NCI-H128 (cell line): ENCODE results near the gene TMPRSS6.

Experiments
- DNase-seq: peaks from one replicate; lab custom pipeline; 2025; ENCODE audit not compliant: unreplicated experiment; lab: John Stamatoyannopoulos, UW

TMPRSS6 gene

GRCh38 chr22:37052386-37053309 is 56.9 kb downstream of the TMPRSS6 start:
- DNase-seq, result no peak

GRCh38 chr22:37051391-37052385 is 57.8 kb downstream of the TMPRSS6 start, which contains the start of gene KCTD17:
Gene KCTD17 (plus strand): TSS chr22:37051742. CDS start chr22:37051761, 19 bp downstream.
- no peak for DNase-seq

DNA sequence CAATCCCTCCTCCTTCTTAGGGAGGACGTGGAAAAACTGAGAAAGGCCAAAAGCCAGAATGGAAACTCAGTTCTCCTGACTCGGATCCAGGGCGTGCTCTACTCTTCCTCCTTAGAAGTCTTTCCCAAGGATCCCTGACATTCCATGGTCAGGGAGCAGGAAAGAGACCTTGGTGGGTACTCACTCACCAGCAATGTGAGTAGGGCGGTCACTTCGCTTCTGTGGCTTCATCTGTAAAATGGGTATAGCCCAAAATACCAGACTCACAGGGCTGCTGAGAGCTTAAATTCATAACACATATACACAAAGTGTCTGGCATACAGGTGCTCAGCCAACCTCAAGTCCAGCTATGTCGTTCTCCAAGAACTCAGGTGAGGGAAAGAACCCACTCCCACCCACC is 58.6 kb downstream of the TMPRSS6 start:
- no peak for DNase-seq

DNA sequence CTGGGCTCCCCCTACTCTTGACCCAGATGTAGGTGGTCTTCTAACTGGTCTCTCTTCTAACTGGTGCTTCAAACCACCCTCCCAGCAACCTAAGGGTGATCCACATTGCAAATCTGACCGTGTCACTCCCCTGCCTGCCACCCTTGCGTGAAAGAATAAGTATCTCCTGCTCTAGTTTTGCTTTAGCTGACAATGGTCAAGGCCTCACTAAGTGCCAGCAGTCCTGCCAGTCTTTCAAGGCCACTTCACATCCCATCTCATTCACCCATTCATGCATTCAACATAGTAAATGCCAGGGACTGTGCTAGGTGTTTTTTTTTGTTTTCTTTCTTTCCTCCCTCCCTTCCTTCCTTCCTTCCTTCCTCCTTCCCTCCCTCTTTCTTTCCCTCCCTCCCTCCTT is 60.3 kb downstream of the TMPRSS6 start:
- DNase-seq, result no peak

GRCh38 chr22:37048133-37048532 is 61.4 kb downstream of the TMPRSS6 start:
- no peak for DNase-seq

DNA sequence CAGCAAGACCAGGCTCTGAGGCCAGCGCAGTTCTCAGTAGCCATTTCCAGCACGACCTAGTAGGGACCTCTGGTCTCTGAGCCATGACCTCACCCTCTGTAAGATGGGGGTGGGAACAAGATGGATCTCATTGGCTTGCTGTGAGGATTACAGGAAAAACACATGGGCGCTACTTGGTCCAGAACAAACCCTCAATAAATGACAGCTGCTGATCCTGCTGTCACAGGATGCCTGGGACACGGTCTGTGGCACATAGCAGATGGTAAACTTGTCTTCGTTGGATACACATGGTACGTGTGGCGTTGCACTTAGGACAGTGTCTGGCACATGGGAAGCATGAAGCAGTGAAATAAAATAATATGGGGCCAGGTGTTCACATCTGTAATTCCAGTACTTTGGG is 62.5 kb downstream of the TMPRSS6 start:
- DNase-seq, result no peak

DNA sequence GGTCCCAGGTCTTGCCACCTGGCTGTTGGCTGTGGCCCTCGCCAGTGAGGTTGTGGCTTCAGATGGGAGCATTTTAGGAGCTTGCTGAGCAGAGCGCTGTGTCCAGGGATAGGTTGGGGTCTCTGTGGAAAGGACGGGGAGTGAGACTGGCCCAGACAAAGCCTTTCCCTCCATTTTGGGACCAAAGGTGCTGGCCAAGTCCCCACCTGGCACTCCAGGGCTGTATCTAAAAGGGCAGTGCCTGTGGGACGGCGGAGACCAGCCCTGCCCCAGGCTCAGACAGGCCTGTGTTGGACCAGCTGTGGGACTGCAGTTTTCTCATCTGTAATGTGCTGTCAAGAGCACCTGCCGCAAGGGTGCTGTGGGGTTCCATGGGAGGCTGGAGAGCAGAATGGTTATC is 62.9 kb downstream of the TMPRSS6 start:
- no peak for DNase-seq

DNA sequence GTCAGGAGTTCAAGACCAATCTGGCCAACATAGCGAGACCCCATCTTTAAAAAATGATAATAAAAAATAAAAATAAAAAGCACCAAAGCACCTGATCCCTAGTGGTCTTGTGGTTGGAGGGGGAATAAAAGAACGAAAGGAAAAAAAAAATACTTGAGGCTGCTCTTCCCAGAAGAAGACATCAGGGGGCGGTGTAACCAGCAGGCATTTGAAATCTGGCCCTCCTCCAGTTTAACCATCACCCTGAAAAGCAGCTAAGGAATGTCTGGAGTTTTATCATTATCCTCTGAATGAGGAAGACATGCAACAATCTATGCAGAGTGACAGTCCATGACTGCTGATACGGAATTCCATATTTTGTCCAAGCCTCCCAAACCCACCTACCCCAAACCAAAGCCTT is 63.6 kb downstream of the TMPRSS6 start:
- no peak for DNase-seq

- DNase-seq, result no peak
Observed at GRCh38 chr22:37044634-37045625, 64.6 kb downstream of the TMPRSS6 start.

- DNase-seq, result no peak
Observed at GRCh38 chr22:37043828-37044538, 65.5 kb downstream of the TMPRSS6 start.

GRCh38 chr22:37043209-37043827 is 66.2 kb downstream of the TMPRSS6 start:
- DNase-seq, result no peak

DNA sequence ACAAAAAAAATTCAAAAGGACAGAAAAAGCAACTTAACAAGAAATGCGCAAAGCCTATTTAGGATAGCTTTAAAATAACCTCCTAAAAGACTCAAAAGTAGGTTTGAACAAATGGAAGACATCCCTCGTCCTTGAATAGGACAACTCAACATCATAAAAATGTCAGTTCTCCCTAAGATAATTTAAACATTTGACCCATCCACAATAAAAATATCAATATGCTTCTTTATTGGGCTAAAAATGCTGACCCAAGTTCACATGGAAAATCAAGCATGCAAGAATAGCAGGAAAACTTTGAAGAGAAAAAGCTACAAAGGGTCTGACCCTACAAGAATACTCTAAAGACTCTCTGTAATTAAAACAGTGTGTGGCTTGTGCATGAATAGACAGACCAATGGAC is 70.0 kb downstream of the TMPRSS6 start:
- no peak for DNase-seq

GRCh38 chr22:37037669-37038068 is 71.8 kb downstream of the TMPRSS6 start:
- no peak for DNase-seq

- DNase-seq, result no peak
Observed at GRCh38 chr22:37036655-37037377, 72.7 kb downstream of the TMPRSS6 start.

GRCh38 chr22:37033605-37034430 is 75.7 kb downstream of the TMPRSS6 start:
- DNase-seq, result no peak

DNA sequence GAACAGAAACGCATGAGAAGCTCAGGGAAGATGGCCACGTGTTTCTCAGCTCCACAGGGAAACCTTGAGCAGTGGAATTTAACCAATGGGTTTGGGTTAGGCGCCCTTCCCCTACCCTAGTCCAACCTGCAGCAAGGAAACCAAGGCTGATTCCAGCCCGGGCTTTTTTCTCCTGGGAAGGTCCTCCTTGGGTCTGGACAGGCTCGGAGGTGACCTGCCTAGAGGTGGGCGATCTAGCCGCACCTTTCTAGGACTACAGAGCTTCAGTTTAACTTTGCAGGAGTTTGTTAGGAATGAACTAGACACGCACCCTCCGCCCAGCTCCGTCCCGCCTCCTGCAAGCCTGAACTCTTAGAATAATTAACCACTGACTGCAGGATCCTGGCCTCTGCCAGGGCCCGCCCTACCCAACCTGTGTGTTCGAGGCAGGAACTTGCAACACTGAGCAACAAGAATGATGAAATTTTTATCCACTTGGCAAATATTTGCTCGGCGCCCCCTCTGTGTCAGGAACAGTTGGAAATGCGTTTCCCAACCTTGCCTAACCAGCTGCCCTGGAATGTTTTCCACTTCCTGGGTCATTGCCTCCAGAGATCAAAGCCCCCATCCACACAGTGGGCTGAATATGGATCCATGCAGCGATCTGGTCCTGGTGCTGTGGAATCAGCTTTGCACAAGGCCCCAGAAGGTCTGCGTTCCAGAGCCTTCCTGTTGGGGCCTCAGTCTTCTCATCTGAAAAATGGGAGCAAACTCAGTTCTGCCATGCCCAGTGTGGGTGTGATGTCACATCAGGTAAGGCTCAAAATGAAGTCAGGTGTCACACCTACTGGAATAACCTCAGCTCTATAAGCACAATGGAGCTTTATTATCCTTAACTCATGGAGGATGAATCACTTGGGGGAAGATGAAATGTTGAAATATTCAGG is 76.7 kb downstream of the TMPRSS6 start:
- DNase-seq, result no peak

- DNase-seq, result no peak
Observed at GRCh38 chr22:37032134-37032534, 77.4 kb downstream of the TMPRSS6 start.
